Nephron (organoid): ENCODE measurements around the gene TNFSF18.

ENCODE experiments used
- H3K27ac Mint-ChIP-seq, 3 experiments: 2 replicates each; pipeline ENCODE4 v1.8.0; 2020; ENCODE audit warnings: mixed read lengths in 3 of 3, mild to moderate bottlenecking in 2 of 3, moderate library complexity in 1 of 3
- H3K27me3 Mint-ChIP-seq: 2 replicates; pipeline ENCODE4 v1.8.0; 2021; ENCODE audit warnings: low read depth, mild to moderate bottlenecking, moderate library complexity, mixed read lengths
- H3K36me3 Mint-ChIP-seq: 2 replicates; pipeline ENCODE4 v1.8.0; 2020; ENCODE audit warnings: low read depth, mixed read lengths
- H3K4me1 Mint-ChIP-seq: 2 replicates; pipeline ENCODE4 v1.8.0; 2020; ENCODE audit warnings: mixed read lengths
- H3K4me3 Mint-ChIP-seq, 3 experiments: 2 replicates each; pipeline ENCODE4 v1.8.0; 2020; ENCODE audit warnings: mild to moderate bottlenecking in 3 of 3, mixed read lengths in 3 of 3, moderate library complexity in 2 of 3
- H3K9me3 Mint-ChIP-seq: 2 replicates; pipeline ENCODE4 v1.8.0; 2020; ENCODE audit warnings: mixed read lengths
- TF ChIP-seq, protein P1 (sequence below), 3 experiments: fragments of 200-600 bp; sonication (generic); IDR thresholded peaks; one replicate each; pipeline ENCODE4 v1.5.0; 2021; ENCODE audit warnings: antibody characterized with exemption in 3 of 3; ENCODE audit not compliant: unreplicated experiment in 3 of 3

TNFSF18 gene, protein sequence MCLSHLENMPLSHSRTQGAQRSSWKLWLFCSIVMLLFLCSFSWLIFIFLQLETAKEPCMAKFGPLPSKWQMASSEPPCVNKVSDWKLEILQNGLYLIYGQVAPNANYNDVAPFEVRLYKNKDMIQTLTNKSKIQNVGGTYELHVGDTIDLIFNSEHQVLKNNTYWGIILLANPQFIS

DNA sequence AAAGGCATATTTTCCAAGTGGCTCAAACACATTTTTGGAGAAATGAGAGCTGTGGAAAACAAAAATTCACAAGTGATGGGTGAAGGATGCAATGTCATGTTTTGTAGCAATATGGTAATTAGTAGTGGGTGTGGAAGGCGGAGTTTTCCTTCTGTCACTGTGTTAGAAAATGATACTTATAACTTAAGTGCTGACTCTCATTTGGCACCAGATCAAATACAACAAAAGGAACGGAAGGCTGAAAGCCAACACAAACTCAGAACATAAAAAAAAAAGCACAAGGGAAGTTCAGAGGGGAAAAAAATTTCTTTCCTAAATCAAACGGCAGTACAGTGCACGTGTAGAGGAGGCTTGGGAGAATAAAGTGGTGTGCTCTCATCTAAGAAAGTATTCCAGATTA, at the start of gene TNFSF18:
TSS of gene TNFSF18 (minus strand) at position 77 of the 400 bp plus-strand sequence. CDS start at position 32, 45 bp downstream.
- peaks cover 18% of the 10 kb centered on the region for H3K4me1 Mint-ChIP-seq
- TF ChIP-seq, protein P1, sequence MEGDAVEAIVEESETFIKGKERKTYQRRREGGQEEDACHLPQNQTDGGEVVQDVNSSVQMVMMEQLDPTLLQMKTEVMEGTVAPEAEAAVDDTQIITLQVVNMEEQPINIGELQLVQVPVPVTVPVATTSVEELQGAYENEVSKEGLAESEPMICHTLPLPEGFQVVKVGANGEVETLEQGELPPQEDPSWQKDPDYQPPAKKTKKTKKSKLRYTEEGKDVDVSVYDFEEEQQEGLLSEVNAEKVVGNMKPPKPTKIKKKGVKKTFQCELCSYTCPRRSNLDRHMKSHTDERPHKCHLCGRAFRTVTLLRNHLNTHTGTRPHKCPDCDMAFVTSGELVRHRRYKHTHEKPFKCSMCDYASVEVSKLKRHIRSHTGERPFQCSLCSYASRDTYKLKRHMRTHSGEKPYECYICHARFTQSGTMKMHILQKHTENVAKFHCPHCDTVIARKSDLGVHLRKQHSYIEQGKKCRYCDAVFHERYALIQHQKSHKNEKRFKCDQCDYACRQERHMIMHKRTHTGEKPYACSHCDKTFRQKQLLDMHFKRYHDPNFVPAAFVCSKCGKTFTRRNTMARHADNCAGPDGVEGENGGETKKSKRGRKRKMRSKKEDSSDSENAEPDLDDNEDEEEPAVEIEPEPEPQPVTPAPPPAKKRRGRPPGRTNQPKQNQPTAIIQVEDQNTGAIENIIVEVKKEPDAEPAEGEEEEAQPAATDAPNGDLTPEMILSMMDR (IDR thresholded peaks at IDR 0.05; ENCODE audit: unreplicated experiment in 3 of 3) = no peak
- no peaks in the 10 kb centered on the region for H3K27me3 Mint-ChIP-seq
- no peaks in the 10 kb centered on the region for H3K36me3 Mint-ChIP-seq
- no peaks in the 10 kb centered on the region for H3K9me3 Mint-ChIP-seq
- peak within 1 kb of the TSS in 1 of 3 experiments; percentile 11 for H3K4me3 Mint-ChIP-seq
- H3K27ac Mint-ChIP-seq = peak within 1 kb of the TSS; percentile 3 to 36 (median 5)

DNA sequence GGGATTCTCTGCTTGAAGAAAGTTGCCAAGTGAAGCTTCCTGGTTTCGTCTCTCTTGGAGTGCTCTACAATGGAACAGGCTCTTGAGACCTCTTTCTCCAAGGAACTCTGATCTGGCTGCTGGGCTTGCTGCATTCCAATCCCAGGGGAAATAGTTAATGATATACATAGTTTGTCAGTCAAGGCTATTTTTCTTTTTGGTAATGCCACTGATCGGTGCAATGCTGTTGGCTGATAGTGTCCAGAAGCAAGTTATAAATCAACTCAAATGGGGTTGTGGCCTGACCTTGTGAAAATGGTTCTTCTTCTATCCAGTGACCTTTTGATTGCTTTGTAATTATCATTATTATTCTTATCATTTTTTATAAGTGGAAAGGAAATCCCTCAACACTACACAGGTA, 48.4 kb upstream of the TNFSF18 start:
- H3K27ac Mint-ChIP-seq = peak overlapping the region in 1 of 3 experiments; percentile 56
- H3K9me3 Mint-ChIP-seq = peaks cover 2% of the 10 kb centered on the region
- no peaks in the 10 kb centered on the region for H3K36me3 Mint-ChIP-seq
- no peaks in the 10 kb centered on the region for H3K27me3 Mint-ChIP-seq
- TF ChIP-seq, protein P1 (IDR thresholded peaks at IDR 0.05; ENCODE audit: unreplicated experiment in 3 of 3) = no peak
- no peak overlapping the region for H3K4me3 Mint-ChIP-seq
- H3K4me1 Mint-ChIP-seq = no peaks in the 10 kb centered on the region

DNA sequence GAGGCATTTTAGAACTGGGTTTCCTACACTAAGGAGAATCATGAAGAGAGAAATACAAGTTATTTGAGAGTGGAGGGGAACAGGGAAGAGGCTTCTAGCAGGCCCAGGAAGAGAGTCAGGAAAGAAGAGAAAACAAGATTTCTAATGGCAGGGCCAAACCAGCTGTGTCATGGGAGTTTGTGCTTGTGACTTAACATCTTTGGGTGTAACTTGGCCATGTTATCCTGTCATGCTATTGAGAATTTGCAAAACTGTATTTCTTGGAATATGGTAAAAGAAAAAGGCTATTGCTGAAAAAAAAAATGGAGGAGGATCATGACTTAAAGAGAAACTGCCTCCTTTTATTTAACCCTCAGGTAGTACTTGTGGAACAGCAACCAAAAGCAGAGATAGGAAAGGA, 47.4 kb upstream of the TNFSF18 start:
- H3K9me3 Mint-ChIP-seq = peaks cover 2% of the 10 kb centered on the region
- no peaks in the 10 kb centered on the region for H3K27me3 Mint-ChIP-seq
- TF ChIP-seq, protein P1 (IDR thresholded peaks at IDR 0.05; ENCODE audit: unreplicated experiment in 3 of 3) = no peak
- no peak overlapping the region for H3K4me3 Mint-ChIP-seq
- H3K4me1 Mint-ChIP-seq = no peaks in the 10 kb centered on the region
- H3K27ac Mint-ChIP-seq = no peak overlapping the region
- no peaks in the 10 kb centered on the region for H3K36me3 Mint-ChIP-seq

DNA sequence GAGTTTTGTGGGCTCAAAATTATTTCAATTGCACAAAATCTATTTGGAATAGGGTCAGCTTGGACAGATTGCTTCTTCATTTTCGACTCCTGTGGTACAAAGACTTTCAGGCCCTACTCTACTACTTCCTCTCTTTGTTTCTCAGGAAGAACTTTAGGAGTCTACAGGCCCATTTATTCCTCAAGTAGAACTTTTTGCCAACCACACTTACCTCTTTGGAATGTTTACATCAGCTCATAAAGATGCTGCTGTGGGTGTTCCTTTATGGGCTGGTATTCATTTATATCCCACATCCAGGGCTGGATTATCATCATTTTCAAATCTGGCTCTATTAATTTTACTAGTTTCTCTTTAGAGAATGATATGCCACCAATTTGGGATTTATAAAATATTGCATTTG, 46.3 kb upstream of the TNFSF18 start:
- Mint-ChIP-seq H3K27ac (no peak overlapping the region), H3K36me3 (no peaks in the 10 kb centered on the region), H3K4me3 (no peak overlapping the region), H3K27me3 (no peaks in the 10 kb centered on the region), H3K4me1 (no peaks in the 10 kb centered on the region), H3K9me3 (no peaks in the 10 kb centered on the region)
- TF ChIP-seq, protein P1 (IDR thresholded peaks at IDR 0.05; ENCODE audit: unreplicated experiment in 3 of 3) = no peak

DNA sequence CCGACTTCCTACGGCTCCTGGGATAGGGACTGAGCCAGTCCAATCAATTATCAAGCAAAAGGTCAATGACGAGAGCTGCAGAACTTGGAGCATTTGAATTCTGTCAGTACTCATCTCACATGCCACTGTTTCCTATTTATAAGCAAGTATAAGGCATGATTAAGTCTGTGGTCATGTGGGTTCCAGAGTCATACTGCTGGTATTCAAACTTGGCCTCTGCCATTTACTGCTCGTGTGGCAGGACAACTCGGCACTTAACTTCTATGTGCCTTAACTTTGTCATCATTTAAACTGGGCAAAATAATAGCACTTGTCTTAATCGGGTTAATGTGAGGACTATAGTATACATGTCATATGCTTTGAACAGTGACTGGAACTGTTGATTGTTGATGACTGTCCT, 44.9 kb upstream of the TNFSF18 start:
- Mint-ChIP-seq H3K4me1 (no peaks in the 10 kb centered on the region), H3K36me3 (no peaks in the 10 kb centered on the region), H3K27me3 (no peaks in the 10 kb centered on the region), H3K9me3 (no peaks in the 10 kb centered on the region), H3K27ac (no peak overlapping the region), H3K4me3 (no peak overlapping the region)
- TF ChIP-seq, protein P1 (IDR thresholded peaks at IDR 0.05; ENCODE audit: unreplicated experiment in 3 of 3) = no peak

DNA sequence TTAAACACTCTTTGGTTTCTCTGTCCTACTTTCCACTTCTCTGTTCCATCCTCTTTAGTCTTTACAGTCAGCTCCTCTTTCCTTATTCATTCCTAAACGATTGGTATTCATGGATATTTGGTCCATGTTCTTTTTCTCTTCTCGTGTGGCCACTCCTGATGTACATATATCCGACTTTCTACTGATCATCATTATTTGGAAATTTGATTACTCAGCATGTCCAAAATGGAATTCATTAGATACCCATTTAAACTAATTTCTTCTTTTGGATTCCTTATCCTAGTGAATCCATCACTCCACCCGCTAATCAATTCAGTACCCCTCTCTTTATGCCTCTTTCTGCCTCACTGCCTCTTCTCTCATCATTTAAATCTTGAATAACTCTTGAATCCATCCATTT, 43.8 kb upstream of the TNFSF18 start:
- TF ChIP-seq, protein P1 (IDR thresholded peaks at IDR 0.05; ENCODE audit: unreplicated experiment in 3 of 3) = no peak
- no peaks in the 10 kb centered on the region for H3K36me3 Mint-ChIP-seq
- no peak overlapping the region for H3K27ac Mint-ChIP-seq
- no peaks in the 10 kb centered on the region for H3K27me3 Mint-ChIP-seq
- no peaks in the 10 kb centered on the region for H3K4me1 Mint-ChIP-seq
- H3K4me3 Mint-ChIP-seq = no peak overlapping the region
- no peaks in the 10 kb centered on the region for H3K9me3 Mint-ChIP-seq
